HEK293 (cell line): ENCODE measurements around the gene SP4.

Source experiments
- AEBP2 ChIP-seq: fragments of 450-650 bp; formaldehyde crosslinking; IDR thresholded peaks from 2 replicates; pipeline ENCODE4 v1.5.1; 2016; ENCODE audit warnings: missing biosample characterization, missing genetic modification characterization, borderline replicate concordance
- BCL11B ChIP-seq: fragments of 450-650 bp; formaldehyde crosslinking; IDR thresholded peaks from 2 replicates; pipeline ENCODE4 v1.5.1; 2016; ENCODE audit warnings: low read depth, missing biosample characterization, missing genetic modification characterization
- INSM2 ChIP-seq: fragments of 450-650 bp; formaldehyde crosslinking; IDR thresholded peaks from 2 replicates; pipeline ENCODE4 v1.5.1; 2016; ENCODE audit warnings: missing biosample characterization, missing genetic modification characterization
- KLF10 ChIP-seq: fragments of 450-650 bp; IDR thresholded peaks from 2 replicates; pipeline ENCODE4 v1.5.1; 2018; ENCODE audit warnings: missing biosample characterization, mild to moderate bottlenecking, missing genetic modification characterization
- KLF7 ChIP-seq: fragments of 450-650 bp; formaldehyde crosslinking; IDR thresholded peaks from 2 replicates; pipeline ENCODE4 v1.5.1; 2016; ENCODE audit warnings: missing biosample characterization, missing genetic modification characterization, borderline replicate concordance
- KLF8 ChIP-seq: fragments of 450-650 bp; formaldehyde crosslinking; IDR thresholded peaks from 2 replicates; pipeline ENCODE4 v1.5.1; 2016; ENCODE audit warnings: missing biosample characterization, missing genetic modification characterization
- PATZ1 ChIP-seq: fragments of 450-650 bp; formaldehyde crosslinking; IDR thresholded peaks from 2 replicates; pipeline ENCODE4 v1.5.1; 2016; ENCODE audit warnings: missing biosample characterization, missing genetic modification characterization
- PRDM10 ChIP-seq: fragments of 450-650 bp; formaldehyde crosslinking; IDR thresholded peaks from 2 replicates; pipeline ENCODE4 v1.5.1; 2016; ENCODE audit warnings: missing biosample characterization, missing genetic modification characterization
- SALL2 ChIP-seq: fragments of 450-650 bp; formaldehyde crosslinking; IDR thresholded peaks from 2 replicates; pipeline ENCODE4 v1.5.0; 2017; ENCODE audit warnings: missing biosample characterization, mild to moderate bottlenecking, missing genetic modification characterization, borderline replicate concordance
- SP7 ChIP-seq: fragments of 450-650 bp; formaldehyde crosslinking; IDR thresholded peaks from 2 replicates; pipeline ENCODE4 v1.5.1; 2016; ENCODE audit warnings: missing biosample characterization, missing genetic modification characterization
- ZBTB17 ChIP-seq: fragments of 450-650 bp; formaldehyde crosslinking; IDR thresholded peaks from 2 replicates; pipeline ENCODE4 v1.5.1; 2016; ENCODE audit warnings: missing biosample characterization, missing genetic modification characterization
- ZBTB48 ChIP-seq: fragments of 450-650 bp; formaldehyde crosslinking; IDR thresholded peaks from 2 replicates; pipeline ENCODE4 v1.5.1; 2016; ENCODE audit warnings: missing biosample characterization, missing genetic modification characterization
- ZBTB7A ChIP-seq: fragments of 450-650 bp; formaldehyde crosslinking; IDR thresholded peaks from 2 replicates; pipeline ENCODE4 v1.5.1; 2016; ENCODE audit warnings: low read depth, missing biosample characterization, missing genetic modification characterization
- ZEB2 ChIP-seq: fragments of 450-650 bp; formaldehyde crosslinking; IDR thresholded peaks from 2 replicates; pipeline ENCODE4 v1.5.1; 2016; ENCODE audit warnings: missing biosample characterization, missing genetic modification characterization
- ZIC2 ChIP-seq: fragments of 450-650 bp; formaldehyde crosslinking; IDR thresholded peaks from 2 replicates; pipeline ENCODE4 v1.5.1; 2016; ENCODE audit warnings: missing biosample characterization, missing genetic modification characterization
- ZNF140 ChIP-seq: fragments of 450-650 bp; formaldehyde crosslinking; IDR thresholded peaks from 2 replicates; pipeline ENCODE4 v1.5.1; 2016; ENCODE audit warnings: missing biosample characterization, missing genetic modification characterization
- ZNF2 ChIP-seq: fragments of 450-650 bp; formaldehyde crosslinking; IDR thresholded peaks from 2 replicates; pipeline ENCODE4 v1.5.1; 2016; ENCODE audit warnings: missing biosample characterization, missing genetic modification characterization
- ZNF341 ChIP-seq: fragments of 450-650 bp; formaldehyde crosslinking; IDR thresholded peaks from 2 replicates; pipeline ENCODE4; 2016; ENCODE audit warnings: low read depth, missing biosample characterization, missing genetic modification characterization
- ZNF350 ChIP-seq: fragments of 450-650 bp; formaldehyde crosslinking; IDR thresholded peaks from 2 replicates; pipeline ENCODE4 v1.5.0; 2017; ENCODE audit warnings: missing biosample characterization, mild to moderate bottlenecking, missing genetic modification characterization
- ZNF473 ChIP-seq: fragments of 450-650 bp; formaldehyde crosslinking; IDR thresholded peaks from 2 replicates; pipeline ENCODE4 v1.5.1; 2017; ENCODE audit warnings: missing biosample characterization, missing genetic modification characterization
- ZNF518A ChIP-seq: fragments of 450-650 bp; formaldehyde crosslinking; conservative IDR thresholded peaks from 2 replicates; pipeline ENCODE4 v1.5.1; 2016; ENCODE audit warnings: low read depth, missing biosample characterization, missing genetic modification characterization
- ZNF521 ChIP-seq: fragments of 450-650 bp; formaldehyde crosslinking; IDR thresholded peaks from 2 replicates; pipeline ENCODE4 v1.5.1; 2017; ENCODE audit warnings: missing biosample characterization, mild to moderate bottlenecking, missing genetic modification characterization
- ZNF529 ChIP-seq: fragments of 450-650 bp; formaldehyde crosslinking; IDR thresholded peaks from 2 replicates; pipeline ENCODE4 v1.5.1; 2017; ENCODE audit warnings: missing genetic modification characterization, missing biosample characterization; ENCODE audit not compliant: insufficient replicate concordance
- ZNF555 ChIP-seq: fragments of 450-650 bp; formaldehyde crosslinking; conservative IDR thresholded peaks from 2 replicates; pipeline ENCODE4 v1.5.1; 2017; ENCODE audit warnings: missing biosample characterization, mild to moderate bottlenecking, missing genetic modification characterization, inconsistent platforms
- ZNF560 ChIP-seq: fragments of 450-650 bp; formaldehyde crosslinking; IDR thresholded peaks from 2 replicates; pipeline ENCODE4 v1.5.1; 2017; ENCODE audit warnings: missing biosample characterization, missing genetic modification characterization, borderline replicate concordance

Gene SP4

GRCh38 chr7:21427182-21427870 is 557 bp upstream of the SP4 start (continued):
- TF ChIP-seq ZNF518A (tag by site-specific recombination), result no peak
- TF ChIP-seq KLF10 (tag by site-specific recombination), result peak; percentile 100
- peak; percentile 80; the same call in 1 of the 2 replicates for TF ChIP-seq KLF8
- TF ChIP-seq ZNF560 (tag by site-specific recombination), result no peak
- peak; percentile 86 for TF ChIP-seq PRDM10 (tag by site-specific recombination)
- peak; percentile 41 for TF ChIP-seq SP7
- TF ChIP-seq ZNF521 (tag by site-specific recombination), result no peak
- no peak for TF ChIP-seq BCL11B (tag by site-specific recombination)
- peak; percentile 60; the same call in 1 of the 2 replicates for TF ChIP-seq ZBTB48 (tag by site-specific recombination)
- TF ChIP-seq PATZ1 (tag by site-specific recombination), result peak; percentile 63
- peak; percentile 38; the same call in 1 of the 2 replicates for TF ChIP-seq ZIC2
- TF ChIP-seq ZNF555 (tag by site-specific recombination), result no peak
- TF ChIP-seq ZNF473 (tag by site-specific recombination), result no peak
- TF ChIP-seq ZEB2 (tag by site-specific recombination), result peak; percentile 90
- TF ChIP-seq ZBTB7A, result 0 out of 2 replicates have a peak, but pooled peaks have one; percentile 56
- TF ChIP-seq ZNF350, result no peak
- TF ChIP-seq ZNF2 (tag by site-specific recombination), result peak; percentile 51; the same call in 1 of the 2 replicates
- no peak for TF ChIP-seq SALL2 (tag by site-specific recombination)
- peak; percentile 49; the same call in 1 of the 2 replicates for TF ChIP-seq KLF7 (tag by site-specific recombination)
- TF ChIP-seq AEBP2, result no peak
- no peak for TF ChIP-seq ZNF529 (tag by site-specific recombination)
- no peak for TF ChIP-seq ZNF140
- peak; percentile 74 for TF ChIP-seq ZNF341 (tag by site-specific recombination)
- 0 out of 2 replicates have a peak, but pooled peaks have one; percentile 30 for TF ChIP-seq INSM2 (tag by site-specific recombination)
- TF ChIP-seq ZBTB17 (tag by site-specific recombination), result peak; percentile 88
